HepG2 (cell line): ENCODE data around the gene AFDN. TPM values are rescaled to one million over a fixed set of nuclear protein-coding genes. Genes with fewer than 3 reads are reported as not detected.

Source experiments
- DNMT3B ChIP-seq: conservative IDR thresholded peaks from 2 replicates; pipeline ENCODE4 v1.6.1; 2016; ENCODE audit warnings: missing biosample characterization, control low read depth
- EHMT2 ChIP-seq: fragments of 200-600 bp; sonication (generic); IDR thresholded peaks from 2 replicates; pipeline ENCODE4 v1.7.0; 2017; ENCODE audit warnings: antibody characterized with exemption, low read depth, low read length, borderline replicate concordance
- FOXP1 ChIP-seq, 2 experiments: fragments of 450-650 bp in 1 of 2; IDR thresholded peaks; 2 replicates each; pipeline ENCODE4 v1.6.1; 2017 to 2018; ENCODE audit warnings: antibody characterized with exemption in 1 of 2
- GATA4 ChIP-seq: sonication (generic); IDR thresholded peaks from 2 replicates; pipeline ENCODE4 v1.6.1; 2016; ENCODE audit warnings: antibody characterized with exemption, low read depth, borderline replicate concordance
- KDM5A ChIP-seq: fragments of 200-600 bp; sonication (generic); IDR thresholded peaks from 2 replicates; pipeline ENCODE4 v1.7.0; 2018; ENCODE audit warnings: antibody characterized with exemption, mild to moderate bottlenecking, low read length, borderline replicate concordance
- NFKB2 ChIP-seq: sonication (generic); formaldehyde crosslinking; IDR thresholded peaks from 2 replicates; pipeline ENCODE4 v1.4.0; 2020; ENCODE audit warnings: missing genetic modification reagents, borderline replicate concordance
- POLR2A ChIP-seq, 2 experiments: IDR thresholded peaks; 2 replicates each; pipeline ENCODE4 v1.6.1; 2011; ENCODE audit warnings: low read depth in 2 of 2, low read length in 2 of 2, mild to moderate bottlenecking in 1 of 2, moderate library complexity in 1 of 2; ENCODE audit not compliant: insufficient read depth in 1 of 2
- SOX6 ChIP-seq, 2 experiments: fragments of 450-650 bp in 1 of 2; sonication (generic) in 1 of 2; formaldehyde crosslinking in 1 of 2; IDR thresholded peaks; 2 replicates each; pipeline versions ENCODE4 v1.4.0 to v1.6.1; 2017 to 2020; ENCODE audit warnings: antibody characterized with exemption in 1 of 2, mild to moderate bottlenecking in 1 of 2, missing genetic modification reagents in 1 of 2
- U2AF2 ChIP-seq: fragments of 200-400 bp; formaldehyde crosslinking; IDR thresholded peaks from 2 replicates; pipeline ENCODE4 v1.6.1; 2017; ENCODE audit warnings: low read depth, mild to moderate bottlenecking, low read length
- WIZ ChIP-seq: sonication (generic); formaldehyde crosslinking; IDR thresholded peaks from 2 replicates; pipeline ENCODE4 v1.5.1; 2020; ENCODE audit warnings: mild to moderate bottlenecking, missing genetic modification reagents
- ZBTB20 ChIP-seq: sonication (generic); formaldehyde crosslinking; IDR thresholded peaks from 2 replicates; pipeline ENCODE4 v1.8.1; 2023; ENCODE audit warnings: missing genetic modification reagents, low read depth, mild to moderate bottlenecking, borderline replicate concordance
- ZMAT3 ChIP-seq: sonication (generic); formaldehyde crosslinking; conservative IDR thresholded peaks from 2 replicates; pipeline ENCODE4 v1.7.0; 2021; ENCODE audit warnings: missing genetic modification reagents
- ZNF350 ChIP-seq: sonication (generic); formaldehyde crosslinking; IDR thresholded peaks from 2 replicates; pipeline ENCODE4 v1.4.0; 2020; ENCODE audit warnings: mild to moderate bottlenecking, low read depth, missing genetic modification reagents, borderline replicate concordance
- ZNF446 ChIP-seq: sonication (generic); formaldehyde crosslinking; IDR thresholded peaks from 2 replicates; pipeline ENCODE4 v1.5.0; 2020; ENCODE audit warnings: mild to moderate bottlenecking, missing genetic modification reagents
- ZNF672 ChIP-seq: sonication (generic); formaldehyde crosslinking; IDR thresholded peaks from 2 replicates; pipeline ENCODE4 v1.8.1; 2022; ENCODE audit warnings: missing genetic modification reagents
- ZNF713 ChIP-seq: sonication (generic); formaldehyde crosslinking; IDR thresholded peaks from 2 replicates; pipeline ENCODE4 v1.4.0; 2020; ENCODE audit warnings: mild to moderate bottlenecking, missing genetic modification reagents
- ZNF775 ChIP-seq: sonication (generic); formaldehyde crosslinking; IDR thresholded peaks from 2 replicates; pipeline ENCODE4 v1.4.0; 2020; ENCODE audit warnings: missing genetic modification reagents, mild to moderate bottlenecking, moderate library complexity, borderline replicate concordance
- ZSCAN21 ChIP-seq: sonication (generic); formaldehyde crosslinking; IDR thresholded peaks from 2 replicates; pipeline ENCODE4 v1.8.0; 2022; ENCODE audit warnings: mild to moderate bottlenecking, missing genetic modification reagents, moderate library complexity, borderline replicate concordance
- polyA plus RNA-seq, 8 experiments: library from polyadenylated mRNA; depleted of rRNA in 3 of 8; stranded (reverse) in 7 of 8; unstranded in 1 of 8; fragments of >200 nt; fragmentation: Illumina TruSeq in 4 of 8; extraction: Trizol in 4 of 8; gene quantifications; 2 replicates each; pipeline versions ENCODE4 v1.2.1 to v1.2.3, GENCODE V29; 2011 to 2016; ENCODE audit warnings: low read depth in 4 of 8, missing spikeins in 1 of 8, mixed read lengths in 1 of 8; ENCODE audit not compliant: insufficient read depth in 1 of 8
- total RNA-seq, 5 experiments: library from RNA; depleted of rRNA; stranded (reverse); fragments of >200 nt; fragmentation: Illumina TruSeq; extraction: Trizol; gene quantifications; 2 replicates each; pipeline ENCODE4 v1.2.3, GENCODE V29; 2016; ENCODE audit warnings: low read depth in 1 of 5
- TF ChIP-seq, protein P1 (sequence below): sonication (generic); formaldehyde crosslinking; IDR thresholded peaks from 2 replicates; pipeline ENCODE4 v1.4.0; 2020; ENCODE audit warnings: missing genetic modification reagents
- TF ChIP-seq, protein P2 (sequence below): sonication (generic); formaldehyde crosslinking; IDR thresholded peaks from 2 replicates; pipeline ENCODE4 v1.5.0; 2020; ENCODE audit warnings: mild to moderate bottlenecking, missing genetic modification reagents
- TF ChIP-seq, protein P3 (sequence below): sonication (generic); formaldehyde crosslinking; IDR thresholded peaks from 2 replicates; pipeline ENCODE4 v1.8.0; 2022; ENCODE audit warnings: mild to moderate bottlenecking, missing genetic modification reagents

Gene AFDN
- total and polyA plus RNA-seq, 2 of the 13 experiments (the other 11 are each of a cell fraction or from before 2014, with no cell fraction given), result 136 to 151 TPM

DNA sequence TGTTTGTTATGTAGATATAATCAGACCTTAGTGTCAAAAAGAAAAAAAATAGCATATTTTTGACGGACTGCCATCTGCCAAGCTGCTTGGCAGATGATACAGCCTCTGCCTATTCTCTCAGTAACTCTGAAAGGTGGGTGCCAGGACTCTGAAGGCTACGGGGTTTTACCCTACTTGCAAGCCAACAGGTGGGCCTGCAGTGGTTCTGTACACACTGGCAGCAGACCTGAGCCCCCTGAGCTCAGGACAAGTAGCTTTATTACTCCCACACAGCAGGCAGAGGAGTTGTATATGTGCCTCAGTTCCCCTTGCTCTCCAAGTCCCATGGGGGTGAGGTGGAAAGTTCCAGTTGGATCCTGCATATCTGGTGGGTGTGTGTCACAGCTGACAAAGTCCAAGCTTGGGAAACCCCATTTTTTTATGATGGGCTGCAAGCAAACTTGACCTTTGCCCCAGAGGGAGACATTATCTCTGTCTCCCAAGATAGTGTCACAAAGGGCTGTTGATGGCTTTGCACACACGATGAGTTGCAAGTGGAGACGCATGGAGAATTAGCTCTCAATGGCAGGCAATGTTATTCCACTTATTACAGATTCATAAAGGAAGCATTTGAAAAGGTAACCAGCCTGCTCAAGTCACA is 20.5 kb upstream of the AFDN start (continued):
- TF ChIP-seq U2AF2, result no peak
- no peak for TF ChIP-seq POLR2A (IDR thresholded peaks at IDR 0.05; ENCODE audit: insufficient read depth in 1 of 2, low read depth in 2 of 2, low read length in 2 of 2)
- TF ChIP-seq, protein P1, sequence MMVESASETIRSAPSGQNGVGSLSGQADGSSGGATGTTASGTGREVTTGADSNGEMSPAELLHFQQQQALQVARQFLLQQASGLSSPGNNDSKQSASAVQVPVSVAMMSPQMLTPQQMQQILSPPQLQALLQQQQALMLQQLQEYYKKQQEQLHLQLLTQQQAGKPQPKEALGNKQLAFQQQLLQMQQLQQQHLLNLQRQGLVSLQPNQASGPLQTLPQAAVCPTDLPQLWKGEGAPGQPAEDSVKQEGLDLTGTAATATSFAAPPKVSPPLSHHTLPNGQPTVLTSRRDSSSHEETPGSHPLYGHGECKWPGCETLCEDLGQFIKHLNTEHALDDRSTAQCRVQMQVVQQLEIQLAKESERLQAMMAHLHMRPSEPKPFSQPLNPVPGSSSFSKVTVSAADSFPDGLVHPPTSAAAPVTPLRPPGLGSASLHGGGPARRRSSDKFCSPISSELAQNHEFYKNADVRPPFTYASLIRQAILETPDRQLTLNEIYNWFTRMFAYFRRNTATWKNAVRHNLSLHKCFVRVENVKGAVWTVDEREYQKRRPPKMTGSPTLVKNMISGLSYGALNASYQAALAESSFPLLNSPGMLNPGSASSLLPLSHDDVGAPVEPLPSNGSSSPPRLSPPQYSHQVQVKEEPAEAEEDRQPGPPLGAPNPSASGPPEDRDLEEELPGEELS (CRISPR knock-in tag), result peak; percentile 85
- TF ChIP-seq EHMT2, result peak; percentile 63; the same call in 1 of the 2 replicates
- TF ChIP-seq KDM5A, result no peak
- no peak for TF ChIP-seq NFKB2 (CRISPR knock-in tag)
- no peak for TF ChIP-seq ZNF775 (CRISPR knock-in tag)
- TF ChIP-seq ZNF672 (CRISPR knock-in tag), result no peak
- TF ChIP-seq, protein P2, sequence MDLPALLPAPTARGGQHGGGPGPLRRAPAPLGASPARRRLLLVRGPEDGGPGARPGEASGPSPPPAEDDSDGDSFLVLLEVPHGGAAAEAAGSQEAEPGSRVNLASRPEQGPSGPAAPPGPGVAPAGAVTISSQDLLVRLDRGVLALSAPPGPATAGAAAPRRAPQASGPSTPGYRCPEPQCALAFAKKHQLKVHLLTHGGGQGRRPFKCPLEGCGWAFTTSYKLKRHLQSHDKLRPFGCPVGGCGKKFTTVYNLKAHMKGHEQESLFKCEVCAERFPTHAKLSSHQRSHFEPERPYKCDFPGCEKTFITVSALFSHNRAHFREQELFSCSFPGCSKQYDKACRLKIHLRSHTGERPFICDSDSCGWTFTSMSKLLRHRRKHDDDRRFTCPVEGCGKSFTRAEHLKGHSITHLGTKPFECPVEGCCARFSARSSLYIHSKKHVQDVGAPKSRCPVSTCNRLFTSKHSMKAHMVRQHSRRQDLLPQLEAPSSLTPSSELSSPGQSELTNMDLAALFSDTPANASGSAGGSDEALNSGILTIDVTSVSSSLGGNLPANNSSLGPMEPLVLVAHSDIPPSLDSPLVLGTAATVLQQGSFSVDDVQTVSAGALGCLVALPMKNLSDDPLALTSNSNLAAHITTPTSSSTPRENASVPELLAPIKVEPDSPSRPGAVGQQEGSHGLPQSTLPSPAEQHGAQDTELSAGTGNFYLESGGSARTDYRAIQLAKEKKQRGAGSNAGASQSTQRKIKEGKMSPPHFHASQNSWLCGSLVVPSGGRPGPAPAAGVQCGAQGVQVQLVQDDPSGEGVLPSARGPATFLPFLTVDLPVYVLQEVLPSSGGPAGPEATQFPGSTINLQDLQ (CRISPR knock-in tag), result peak; percentile 99
- TF ChIP-seq SOX6 (IDR thresholded peaks at IDR 0.05), result no peak
- peak; percentile 95 for TF ChIP-seq SOX6 (CRISPR knock-in tag; IDR thresholded peaks at IDR 0.05)
- TF ChIP-seq ZBTB20 (CRISPR knock-in tag), result 0 out of 2 replicates have a peak, but pooled peaks have one; percentile 47
- TF ChIP-seq GATA4, result peak; percentile 88
- TF ChIP-seq WIZ, result no peak
- TF ChIP-seq FOXP1 (IDR thresholded peaks at IDR 0.05), result no peak
- no peak for TF ChIP-seq FOXP1 (CRISPR knock-in tag; IDR thresholded peaks at IDR 0.05)
- no peak for TF ChIP-seq ZMAT3 (CRISPR knock-in tag)
- TF ChIP-seq, protein P3, sequence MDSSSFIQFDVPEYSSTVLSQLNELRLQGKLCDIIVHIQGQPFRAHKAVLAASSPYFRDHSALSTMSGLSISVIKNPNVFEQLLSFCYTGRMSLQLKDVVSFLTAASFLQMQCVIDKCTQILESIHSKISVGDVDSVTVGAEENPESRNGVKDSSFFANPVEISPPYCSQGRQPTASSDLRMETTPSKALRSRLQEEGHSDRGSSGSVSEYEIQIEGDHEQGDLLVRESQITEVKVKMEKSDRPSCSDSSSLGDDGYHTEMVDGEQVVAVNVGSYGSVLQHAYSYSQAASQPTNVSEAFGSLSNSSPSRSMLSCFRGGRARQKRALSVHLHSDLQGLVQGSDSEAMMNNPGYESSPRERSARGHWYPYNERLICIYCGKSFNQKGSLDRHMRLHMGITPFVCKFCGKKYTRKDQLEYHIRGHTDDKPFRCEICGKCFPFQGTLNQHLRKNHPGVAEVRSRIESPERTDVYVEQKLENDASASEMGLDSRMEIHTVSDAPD, result 0 out of 2 replicates have a peak, but pooled peaks have one; percentile 40
- TF ChIP-seq DNMT3B (CRISPR knock-in tag), result no peak
- TF ChIP-seq ZNF446 (CRISPR knock-in tag), result no peak
- TF ChIP-seq ZNF350, result peak; percentile 75; the same call in 1 of the 2 replicates
- TF ChIP-seq ZSCAN21, result no peak
- no peak for TF ChIP-seq ZNF713 (CRISPR knock-in tag)
